ENCODE results near the gene CNOT4.

DNA sequence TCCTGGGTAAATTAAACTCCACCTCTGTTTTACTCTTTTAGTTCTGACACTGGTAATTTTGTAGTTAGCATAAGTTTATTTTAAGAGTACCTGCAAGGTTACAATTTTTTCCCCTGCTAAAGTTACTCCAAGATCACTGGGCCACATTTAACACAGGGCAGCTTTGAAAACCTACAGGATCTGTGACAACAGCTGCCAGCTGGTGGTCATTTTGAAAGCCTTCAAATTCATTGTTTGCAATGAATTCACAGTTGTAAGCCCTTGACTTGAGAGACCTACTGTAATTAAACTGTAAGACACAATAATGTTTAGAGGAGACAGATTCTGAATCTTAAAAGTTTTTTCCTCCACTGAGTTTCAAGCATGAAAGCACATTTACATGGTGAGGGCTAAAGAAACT lies 129.6 kb downstream of the CNOT4 start:
- no peak for TF ChIP-seq EZH2 (IDR thresholded peaks at IDR 0.05; ENCODE audit: low read length, missing control alignments)
- no peak for TF ChIP-seq CTCF (conservative IDR thresholded peaks at IDR 0.05 in 1 of 2, IDR thresholded peaks at IDR 0.05 in 1 of 2; ENCODE audit: low read depth in 1 of 2, low read length in 2 of 2)

All from fibroblast of lung (primary cell).